Measurements from ENCODE around the gene NIN. TPM values are rescaled to one million over a fixed set of nuclear protein-coding genes. Genes with fewer than 3 reads are reported as not detected.

The NIN gene
- total and polyA plus RNA-seq, 4 donors: 1.7 to 11.1 (median 4.0) TPM

GRCh38 chr14:50758305-50758704, 72.7 kb downstream of the NIN start:
- Histone ChIP-seq H3K27ac (ENCODE audit: low read depth in 1 of 2, low read length in 2 of 2) (no peak overlapping the region), H3K9ac (ENCODE audit: low read depth in 1 of 2, low read length in 2 of 2) (no peak overlapping the region), H3K36me3 (ENCODE audit: control insufficient read depth in 4 of 4, insufficient read depth in 3 of 4, low read depth in 1 of 4, low read length in 3 of 4) (peaks cover 3 to 18% (median 12%) of the 10 kb centered on the region in 4 donors), H3K4me3 (ENCODE audit: low read depth in 1 of 3, low read length in 3 of 3) (no peak overlapping the region), H3K27me3 (ENCODE audit: control insufficient read depth in 4 of 4, insufficient read depth in 4 of 4, low read length in 3 of 4) (no peaks in the 10 kb centered on the region), H3K9me3 (ENCODE audit: control insufficient read depth in 4 of 4, low read length in 3 of 4) (no peaks in the 10 kb centered on the region), H3K4me1 (ENCODE audit: control insufficient read depth in 4 of 4, insufficient read depth in 4 of 4, low read length in 3 of 4) (peaks cover 0 to 2% (median 0%) of the 10 kb centered on the region in 4 donors)
- DNase-seq (ENCODE audit: low spot score): no peak
- TF ChIP-seq GABPA (IDR thresholded peaks at IDR 0.05 in 1 of 2, conservative IDR thresholded peaks at IDR 0.05 in 1 of 2) (no peak), CTCF (IDR thresholded peaks at IDR 0.05; ENCODE audit: low read depth, low read length, missing input control) (no peak), FOXA1 (IDR thresholded peaks at IDR 0.05) (no peak), SP1 (IDR thresholded peaks at IDR 0.05) (no peak), RXRA (IDR thresholded peaks at IDR 0.05) (no peak), REST (IDR thresholded peaks at IDR 0.05) (no peak), HNF4G (IDR thresholded peaks at IDR 0.05) (no peak), JUND (IDR thresholded peaks at IDR 0.05) (no peak), RAD21 (IDR thresholded peaks at IDR 0.05) (no peak), ZBTB33 (IDR thresholded peaks at IDR 0.05) (no peak), YY1 (IDR thresholded peaks at IDR 0.05) (no peak), NR2F2 (IDR thresholded peaks at IDR 0.05) (no peak), MAX (IDR thresholded peaks at IDR 0.05) (no peak), TAF1 (conservative IDR thresholded peaks at IDR 0.05) (no peak), ATF3 (IDR thresholded peaks at IDR 0.05) (no peak), EGR1 (IDR thresholded peaks at IDR 0.05; ENCODE audit: low read depth in 2 of 2) (no peak)
- 96% methylated on average over 7 of the region's 7 CpGs for WGBS

- no peaks in the 10 kb centered on the region for H3K4me1 ChIP-seq (ENCODE audit: control insufficient read depth in 4 of 4, insufficient read depth in 4 of 4, low read length in 3 of 4)
- H3K36me3 ChIP-seq (ENCODE audit: control insufficient read depth in 4 of 4, insufficient read depth in 3 of 4, low read depth in 1 of 4, low read length in 3 of 4): peaks cover 3 to 17% (median 8%) of the 10 kb centered on the region in 4 donors
- 98% methylated on average over 4 of the region's 4 CpGs for WGBS
- no peaks in the 10 kb centered on the region for H3K9me3 ChIP-seq (ENCODE audit: control insufficient read depth in 4 of 4, low read length in 3 of 4)
- H3K9ac ChIP-seq (ENCODE audit: low read depth in 1 of 2, low read length in 2 of 2): no peak overlapping the region
- no peak overlapping the region for H3K27ac ChIP-seq (ENCODE audit: low read depth in 1 of 2, low read length in 2 of 2)
- DNase-seq (ENCODE audit: low spot score): no peak
- H3K27me3 ChIP-seq (ENCODE audit: control insufficient read depth in 4 of 4, insufficient read depth in 4 of 4, low read length in 3 of 4): no peaks in the 10 kb centered on the region
- H3K4me3 ChIP-seq (ENCODE audit: low read depth in 1 of 3, low read length in 3 of 3): no peak overlapping the region
- TF ChIP-seq NR2F2 (IDR thresholded peaks at IDR 0.05) (no peak), MAX (IDR thresholded peaks at IDR 0.05) (no peak), ATF3 (IDR thresholded peaks at IDR 0.05) (no peak), RAD21 (IDR thresholded peaks at IDR 0.05) (no peak), FOXA2 (IDR thresholded peaks at IDR 0.05) (no peak), REST (IDR thresholded peaks at IDR 0.05) (no peak), JUND (IDR thresholded peaks at IDR 0.05) (no peak), RXRA (IDR thresholded peaks at IDR 0.05) (no peak), HNF4G (IDR thresholded peaks at IDR 0.05) (no peak), FOXA1 (IDR thresholded peaks at IDR 0.05) (no peak), YY1 (IDR thresholded peaks at IDR 0.05) (no peak), ZBTB33 (IDR thresholded peaks at IDR 0.05) (no peak)
Measured at GRCh38 chr14:50757702-50758101, 73.3 kb downstream of the NIN start.

Data from liver (tissue), 9 donors.